B cell (primary cell): Measurements from ENCODE around the gene ZRANB3.

Experiments used
- CTCF ChIP-seq: fragments of 200-600 bp; IDR thresholded peaks from one replicate; pipeline ENCODE4 v1.8.0; 2022; ENCODE audit warnings: antibody characterized with exemption, mild to moderate bottlenecking
- EZH2 ChIP-seq: IDR thresholded peaks from 2 replicates; pipeline ENCODE4 v1.6.1; 2012; ENCODE audit warnings: borderline replicate concordance, low read depth, mild to moderate bottlenecking, moderate library complexity, low read length; ENCODE audit not compliant: insufficient read depth, poor library complexity, severe bottlenecking

GRCh38 chr2:135555311-135555710 is 24.3 kb upstream of the ZRANB3 start:
- no peak for TF ChIP-seq CTCF
- TF ChIP-seq EZH2 = no peak
